ENCODE data around the gene MCTP1.

MCTP1 gene

GRCh38 chr5:94793113-94793815 is 491.6 kb downstream of the MCTP1 start:
- in situ Hi-C loops (cut with MboI; ENCODE audit: low pct_unique_long_range_greater_than_20kb, low sequenced_read_pairs, unreplicated experiment): no loop called here
- DNase-seq (ENCODE audit: low spot score): peak; percentile 81
- TF ChIP-seq, protein P1, sequence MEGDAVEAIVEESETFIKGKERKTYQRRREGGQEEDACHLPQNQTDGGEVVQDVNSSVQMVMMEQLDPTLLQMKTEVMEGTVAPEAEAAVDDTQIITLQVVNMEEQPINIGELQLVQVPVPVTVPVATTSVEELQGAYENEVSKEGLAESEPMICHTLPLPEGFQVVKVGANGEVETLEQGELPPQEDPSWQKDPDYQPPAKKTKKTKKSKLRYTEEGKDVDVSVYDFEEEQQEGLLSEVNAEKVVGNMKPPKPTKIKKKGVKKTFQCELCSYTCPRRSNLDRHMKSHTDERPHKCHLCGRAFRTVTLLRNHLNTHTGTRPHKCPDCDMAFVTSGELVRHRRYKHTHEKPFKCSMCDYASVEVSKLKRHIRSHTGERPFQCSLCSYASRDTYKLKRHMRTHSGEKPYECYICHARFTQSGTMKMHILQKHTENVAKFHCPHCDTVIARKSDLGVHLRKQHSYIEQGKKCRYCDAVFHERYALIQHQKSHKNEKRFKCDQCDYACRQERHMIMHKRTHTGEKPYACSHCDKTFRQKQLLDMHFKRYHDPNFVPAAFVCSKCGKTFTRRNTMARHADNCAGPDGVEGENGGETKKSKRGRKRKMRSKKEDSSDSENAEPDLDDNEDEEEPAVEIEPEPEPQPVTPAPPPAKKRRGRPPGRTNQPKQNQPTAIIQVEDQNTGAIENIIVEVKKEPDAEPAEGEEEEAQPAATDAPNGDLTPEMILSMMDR (IDR thresholded peaks at IDR 0.05; ENCODE audit: extremely low read depth, insufficient read depth, missing control alignments): no peak

DNA sequence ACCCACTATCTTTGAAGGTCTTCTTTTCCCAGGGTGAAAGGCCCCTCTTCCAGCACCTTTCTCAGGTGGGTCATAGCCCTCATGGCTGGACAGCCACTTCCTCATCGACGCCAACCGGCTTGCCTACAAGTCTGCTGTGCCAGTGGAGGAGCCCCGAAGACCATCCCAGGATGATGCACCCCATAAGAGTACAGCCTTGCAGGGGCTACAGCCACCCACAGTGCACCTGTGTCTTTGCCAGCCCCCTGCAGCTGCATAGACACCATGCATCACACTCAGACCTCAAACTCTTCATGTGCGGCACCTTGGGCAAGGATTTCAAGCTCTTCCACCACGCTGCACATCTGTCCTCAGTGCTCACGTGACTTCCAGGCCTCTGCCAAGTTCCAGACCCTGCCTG is 493.1 kb downstream of the MCTP1 start:
- TF ChIP-seq, protein P1 (IDR thresholded peaks at IDR 0.05; ENCODE audit: extremely low read depth, insufficient read depth, missing control alignments): no peak
- in situ Hi-C loops (cut with MboI; ENCODE audit: low pct_unique_long_range_greater_than_20kb, low sequenced_read_pairs, unreplicated experiment): no loop called here
- DNase-seq (ENCODE audit: low spot score): no peak

- no peak for DNase-seq (ENCODE audit: low spot score)
- in situ Hi-C loops (cut with MboI; ENCODE audit: low pct_unique_long_range_greater_than_20kb, low sequenced_read_pairs, unreplicated experiment): no loop called here
- TF ChIP-seq, protein P1 (IDR thresholded peaks at IDR 0.05; ENCODE audit: extremely low read depth, insufficient read depth, missing control alignments): no peak
Observed at GRCh38 chr5:94788527-94788926, 496.4 kb downstream of the MCTP1 start.

GRCh38 chr5:94784536-94785505 is 500.1 kb downstream of the MCTP1 start:
- TF ChIP-seq, protein P1 (IDR thresholded peaks at IDR 0.05; ENCODE audit: extremely low read depth, insufficient read depth, missing control alignments): peak; percentile 29
- in situ Hi-C loops (cut with MboI; ENCODE audit: low pct_unique_long_range_greater_than_20kb, low sequenced_read_pairs, unreplicated experiment): no loop called here
- DNase-seq (ENCODE audit: low spot score): no peak

GRCh38 chr5:94782383-94782782 is 502.5 kb downstream of the MCTP1 start:
- TF ChIP-seq, protein P1 (IDR thresholded peaks at IDR 0.05; ENCODE audit: extremely low read depth, insufficient read depth, missing control alignments): no peak
- DNase-seq (ENCODE audit: low spot score): no peak
- in situ Hi-C loops (cut with MboI; ENCODE audit: low pct_unique_long_range_greater_than_20kb, low sequenced_read_pairs, unreplicated experiment): no loop called here

GRCh38 chr5:94779684-94780083 is 505.2 kb downstream of the MCTP1 start:
- in situ Hi-C loops (cut with MboI; ENCODE audit: low pct_unique_long_range_greater_than_20kb, low sequenced_read_pairs, unreplicated experiment): no loop called here
- DNase-seq (ENCODE audit: low spot score): no peak
- TF ChIP-seq, protein P1 (IDR thresholded peaks at IDR 0.05; ENCODE audit: extremely low read depth, insufficient read depth, missing control alignments): no peak
